HepG2 (cell line): ENCODE data around the gene TUBB3. TPM values are rescaled to one million over a fixed set of nuclear protein-coding genes. Genes with fewer than 3 reads are reported as not detected.

ENCODE experiments used
- CBX5 ChIP-seq: sonication (generic); formaldehyde crosslinking; IDR thresholded peaks from 2 replicates; pipeline ENCODE4 v1.4.0; 2020; ENCODE audit warnings: missing genetic modification reagents, borderline replicate concordance
- NR2F1 ChIP-seq, 2 experiments: fragments of 450-650 bp in 1 of 2; formaldehyde crosslinking in 1 of 2; IDR thresholded peaks; 2 replicates each; pipeline versions ENCODE4 v1.5.0 to v1.6.1; 2016 to 2020; ENCODE audit warnings: mild to moderate bottlenecking in 1 of 2, missing compliant biosample characterization in 1 of 2, missing genetic modification reagents in 1 of 2, moderate library complexity in 1 of 2
- RAD51 ChIP-seq: fragments of 450-650 bp; IDR thresholded peaks from 2 replicates; pipeline ENCODE4 v1.6.1; 2016; ENCODE audit warnings: borderline replicate concordance
- STAT5B ChIP-seq: sonication (generic); formaldehyde crosslinking; IDR thresholded peaks from 2 replicates; pipeline ENCODE4 v1.4.0; 2020; ENCODE audit warnings: missing genetic modification reagents
- ZSCAN31 ChIP-seq: sonication (generic); formaldehyde crosslinking; IDR thresholded peaks from 2 replicates; pipeline ENCODE4 v1.5.0; 2020; ENCODE audit warnings: low read depth, mild to moderate bottlenecking, missing genetic modification reagents
- polyA plus RNA-seq, 8 experiments: library from polyadenylated mRNA; depleted of rRNA in 3 of 8; stranded (reverse) in 7 of 8; unstranded in 1 of 8; fragments of >200 nt; fragmentation: Illumina TruSeq in 4 of 8; extraction: Trizol in 4 of 8; gene quantifications; 2 replicates each; pipeline versions ENCODE4 v1.2.1 to v1.2.3, GENCODE V29; 2011 to 2016; ENCODE audit warnings: low read depth in 4 of 8, missing spikeins in 1 of 8, mixed read lengths in 1 of 8; ENCODE audit not compliant: insufficient read depth in 1 of 8
- total RNA-seq, 5 experiments: library from RNA; depleted of rRNA; stranded (reverse); fragments of >200 nt; fragmentation: Illumina TruSeq; extraction: Trizol; gene quantifications; 2 replicates each; pipeline ENCODE4 v1.2.3, GENCODE V29; 2016; ENCODE audit warnings: low read depth in 1 of 5
- TF ChIP-seq, protein P1 (sequence below): sonication (generic); formaldehyde crosslinking; IDR thresholded peaks from 2 replicates; pipeline ENCODE4 v1.5.0; 2020; ENCODE audit warnings: missing genetic modification reagents, mild to moderate bottlenecking, borderline replicate concordance
- TF ChIP-seq, protein P2 (sequence below): IDR thresholded peaks from 2 replicates; pipeline ENCODE4 v1.6.1; 2016
- TF ChIP-seq, protein P3 (sequence below): sonication (generic); formaldehyde crosslinking; IDR thresholded peaks from 2 replicates; pipeline ENCODE4 v1.4.0; 2020; ENCODE audit warnings: low read depth, mild to moderate bottlenecking, missing genetic modification reagents
- TF ChIP-seq, protein P4 (sequence below): sonication (generic); formaldehyde crosslinking; conservative IDR thresholded peaks from 2 replicates; pipeline ENCODE4 v1.8.0; 2022; ENCODE audit warnings: missing genetic modification reagents
- TF ChIP-seq, protein P5 (sequence below): sonication (generic); formaldehyde crosslinking; IDR thresholded peaks from one replicate; pipeline ENCODE4 v1.5.1; 2020; ENCODE audit warnings: mild to moderate bottlenecking, missing genetic modification reagents; ENCODE audit errors: not compliant biosample characterization
- TF ChIP-seq, protein P6 (sequence below): sonication (generic); formaldehyde crosslinking; conservative IDR thresholded peaks from 2 replicates; pipeline ENCODE4 v1.4.0; 2020; ENCODE audit warnings: mild to moderate bottlenecking, missing genetic modification reagents, moderate library complexity

The TUBB3 gene
- total and polyA plus RNA-seq, 2 of the 13 experiments (the other 11 are each of a cell fraction or from before 2014, with no cell fraction given) = 110 to 185 TPM

DNA sequence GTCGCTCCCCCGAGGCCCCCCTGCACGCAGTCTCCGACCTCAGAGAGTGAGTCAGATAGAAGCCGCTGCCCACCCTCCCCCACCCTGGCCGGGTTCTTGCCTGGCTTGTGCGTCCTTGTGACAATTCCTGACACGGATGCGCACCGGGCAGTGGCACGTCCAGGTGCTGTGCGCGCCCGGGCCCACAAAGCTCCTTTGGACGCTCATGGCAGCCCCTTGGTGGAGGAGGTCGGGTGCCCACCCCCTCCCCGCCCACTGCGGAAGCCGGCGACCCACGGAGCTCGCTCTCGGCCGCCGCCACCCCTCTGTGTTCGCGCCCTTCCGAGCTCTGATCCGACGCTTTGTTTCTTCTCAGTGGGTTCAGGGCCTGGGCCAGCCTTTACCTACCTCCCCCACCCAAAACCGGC is 662 bp upstream of the TUBB3 start (continued):
- TF ChIP-seq ZSCAN31 (CRISPR knock-in tag) = no peak; the same call in 1 of the 2 replicates
- TF ChIP-seq, protein P1, sequence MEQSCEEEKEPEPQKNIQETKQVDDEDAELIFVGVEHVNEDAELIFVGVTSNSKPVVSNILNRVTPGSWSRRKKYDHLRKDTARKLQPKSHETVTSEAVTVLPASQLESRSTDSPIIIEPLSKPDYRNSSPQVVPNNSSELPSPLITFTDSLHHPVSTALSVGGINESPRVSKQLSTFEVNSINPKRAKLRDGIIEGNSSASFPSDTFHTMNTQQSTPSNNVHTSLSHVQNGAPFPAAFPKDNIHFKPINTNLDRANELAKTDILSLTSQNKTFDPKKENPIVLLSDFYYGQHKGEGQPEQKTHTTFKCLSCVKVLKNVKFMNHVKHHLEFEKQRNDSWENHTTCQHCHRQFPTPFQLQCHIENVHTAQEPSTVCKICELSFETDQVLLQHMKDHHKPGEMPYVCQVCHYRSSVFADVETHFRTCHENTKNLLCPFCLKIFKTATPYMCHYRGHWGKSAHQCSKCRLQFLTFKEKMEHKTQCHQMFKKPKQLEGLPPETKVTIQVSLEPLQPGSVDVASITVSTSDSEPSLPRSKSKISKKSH (CRISPR knock-in tag) = no peak
- TF ChIP-seq, protein P2, sequence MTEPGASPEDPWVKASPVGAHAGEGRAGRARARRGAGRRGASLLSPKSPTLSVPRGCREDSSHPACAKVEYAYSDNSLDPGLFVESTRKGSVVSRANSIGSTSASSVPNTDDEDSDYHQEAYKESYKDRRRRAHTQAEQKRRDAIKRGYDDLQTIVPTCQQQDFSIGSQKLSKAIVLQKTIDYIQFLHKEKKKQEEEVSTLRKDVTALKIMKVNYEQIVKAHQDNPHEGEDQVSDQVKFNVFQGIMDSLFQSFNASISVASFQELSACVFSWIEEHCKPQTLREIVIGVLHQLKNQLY (CRISPR knock-in tag) = no peak; the same call in 1 of the 2 replicates
- no peak for TF ChIP-seq RAD51
- no peak for TF ChIP-seq NR2F1 (CRISPR knock-in tag; IDR thresholded peaks at IDR 0.05)
- TF ChIP-seq, protein P3, sequence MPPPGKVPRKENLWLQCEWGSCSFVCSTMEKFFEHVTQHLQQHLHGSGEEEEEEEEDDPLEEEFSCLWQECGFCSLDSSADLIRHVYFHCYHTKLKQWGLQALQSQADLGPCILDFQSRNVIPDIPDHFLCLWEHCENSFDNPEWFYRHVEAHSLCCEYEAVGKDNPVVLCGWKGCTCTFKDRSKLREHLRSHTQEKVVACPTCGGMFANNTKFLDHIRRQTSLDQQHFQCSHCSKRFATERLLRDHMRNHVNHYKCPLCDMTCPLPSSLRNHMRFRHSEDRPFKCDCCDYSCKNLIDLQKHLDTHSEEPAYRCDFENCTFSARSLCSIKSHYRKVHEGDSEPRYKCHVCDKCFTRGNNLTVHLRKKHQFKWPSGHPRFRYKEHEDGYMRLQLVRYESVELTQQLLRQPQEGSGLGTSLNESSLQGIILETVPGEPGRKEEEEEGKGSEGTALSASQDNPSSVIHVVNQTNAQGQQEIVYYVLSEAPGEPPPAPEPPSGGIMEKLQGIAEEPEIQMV (CRISPR knock-in tag) = no peak
- no peak for TF ChIP-seq STAT5B (CRISPR knock-in tag)
- TF ChIP-seq, protein P4, sequence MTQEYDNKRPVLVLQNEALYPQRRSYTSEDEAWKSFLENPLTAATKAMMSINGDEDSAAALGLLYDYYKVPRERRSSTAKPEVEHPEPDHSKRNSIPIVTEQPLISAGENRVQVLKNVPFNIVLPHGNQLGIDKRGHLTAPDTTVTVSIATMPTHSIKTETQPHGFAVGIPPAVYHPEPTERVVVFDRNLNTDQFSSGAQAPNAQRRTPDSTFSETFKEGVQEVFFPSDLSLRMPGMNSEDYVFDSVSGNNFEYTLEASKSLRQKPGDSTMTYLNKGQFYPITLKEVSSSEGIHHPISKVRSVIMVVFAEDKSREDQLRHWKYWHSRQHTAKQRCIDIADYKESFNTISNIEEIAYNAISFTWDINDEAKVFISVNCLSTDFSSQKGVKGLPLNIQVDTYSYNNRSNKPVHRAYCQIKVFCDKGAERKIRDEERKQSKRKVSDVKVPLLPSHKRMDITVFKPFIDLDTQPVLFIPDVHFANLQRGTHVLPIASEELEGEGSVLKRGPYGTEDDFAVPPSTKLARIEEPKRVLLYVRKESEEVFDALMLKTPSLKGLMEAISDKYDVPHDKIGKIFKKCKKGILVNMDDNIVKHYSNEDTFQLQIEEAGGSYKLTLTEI (CRISPR knock-in tag) = no peak
- TF ChIP-seq CBX5 (CRISPR knock-in tag) = no peak
- TF ChIP-seq, protein P5, sequence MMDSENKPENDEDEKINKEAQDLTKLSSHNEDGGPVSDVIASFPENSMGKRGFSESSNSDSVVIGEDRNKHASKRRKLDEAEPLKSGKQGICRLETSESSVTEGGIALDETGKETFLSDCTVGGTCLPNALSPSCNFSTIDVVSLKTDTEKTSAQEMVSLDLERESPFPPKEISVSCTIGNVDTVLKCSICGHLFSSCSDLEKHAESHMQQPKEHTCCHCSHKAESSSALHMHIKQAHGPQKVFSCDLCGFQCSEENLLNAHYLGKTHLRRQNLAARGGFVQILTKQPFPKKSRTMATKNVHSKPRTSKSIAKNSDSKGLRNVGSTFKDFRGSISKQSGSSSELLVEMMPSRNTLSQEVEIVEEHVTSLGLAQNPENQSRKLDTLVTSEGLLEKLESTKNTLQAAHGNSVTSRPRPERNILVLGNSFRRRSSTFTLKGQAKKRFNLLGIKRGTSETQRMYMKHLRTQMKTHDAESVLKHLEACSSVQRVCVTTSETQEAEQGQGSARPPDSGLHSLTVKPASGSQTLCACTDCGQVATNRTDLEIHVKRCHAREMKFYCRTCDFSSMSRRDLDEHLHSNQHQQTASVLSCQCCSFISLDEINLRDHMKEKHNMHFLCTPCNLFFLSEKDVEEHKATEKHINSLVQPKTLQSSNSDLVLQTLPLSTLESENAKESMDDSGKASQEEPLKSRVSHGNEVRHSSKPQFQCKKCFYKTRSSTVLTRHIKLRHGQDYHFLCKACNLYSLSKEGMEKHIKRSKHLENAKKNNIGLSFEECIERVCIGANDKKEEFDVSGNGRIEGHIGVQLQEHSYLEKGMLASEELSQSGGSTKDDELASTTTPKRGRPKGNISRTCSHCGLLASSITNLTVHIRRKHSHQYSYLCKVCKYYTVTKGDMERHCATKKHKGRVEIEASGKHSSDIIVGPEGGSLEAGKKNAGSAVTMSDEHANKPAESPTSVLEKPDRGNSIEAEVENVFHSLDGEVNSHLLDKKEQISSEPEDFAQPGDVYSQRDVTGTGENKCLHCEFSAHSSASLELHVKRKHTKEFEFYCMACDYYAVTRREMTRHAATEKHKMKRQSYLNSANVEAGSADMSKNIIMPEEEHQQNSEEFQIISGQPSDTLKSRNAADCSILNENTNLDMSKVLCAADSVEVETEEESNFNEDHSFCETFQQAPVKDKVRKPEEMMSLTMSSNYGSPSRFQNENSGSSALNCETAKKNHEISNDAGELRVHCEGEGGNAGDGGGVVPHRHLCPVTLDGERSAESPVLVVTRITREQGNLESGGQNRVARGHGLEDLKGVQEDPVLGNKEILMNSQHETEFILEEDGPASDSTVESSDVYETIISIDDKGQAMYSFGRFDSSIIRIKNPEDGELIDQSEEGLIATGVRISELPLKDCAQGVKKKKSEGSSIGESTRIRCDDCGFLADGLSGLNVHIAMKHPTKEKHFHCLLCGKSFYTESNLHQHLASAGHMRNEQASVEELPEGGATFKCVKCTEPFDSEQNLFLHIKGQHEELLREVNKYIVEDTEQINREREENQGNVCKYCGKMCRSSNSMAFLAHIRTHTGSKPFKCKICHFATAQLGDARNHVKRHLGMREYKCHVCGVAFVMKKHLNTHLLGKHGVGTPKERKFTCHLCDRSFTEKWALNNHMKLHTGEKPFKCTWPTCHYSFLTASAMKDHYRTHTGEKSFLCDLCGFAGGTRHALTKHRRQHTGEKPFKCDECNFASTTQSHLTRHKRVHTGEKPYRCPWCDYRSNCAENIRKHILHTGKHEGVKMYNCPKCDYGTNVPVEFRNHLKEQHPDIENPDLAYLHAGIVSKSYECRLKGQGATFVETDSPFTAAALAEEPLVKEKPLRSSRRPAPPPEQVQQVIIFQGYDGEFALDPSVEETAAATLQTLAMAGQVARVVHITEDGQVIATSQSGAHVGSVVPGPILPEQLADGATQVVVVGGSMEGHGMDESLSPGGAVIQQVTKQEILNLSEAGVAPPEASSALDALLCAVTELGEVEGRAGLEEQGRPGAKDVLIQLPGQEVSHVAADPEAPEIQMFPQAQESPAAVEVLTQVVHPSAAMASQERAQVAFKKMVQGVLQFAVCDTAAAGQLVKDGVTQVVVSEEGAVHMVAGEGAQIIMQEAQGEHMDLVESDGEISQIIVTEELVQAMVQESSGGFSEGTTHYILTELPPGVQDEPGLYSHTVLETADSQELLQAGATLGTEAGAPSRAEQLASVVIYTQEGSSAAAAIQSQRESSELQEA (CRISPR knock-in tag) = no peak
- TF ChIP-seq, protein P6, sequence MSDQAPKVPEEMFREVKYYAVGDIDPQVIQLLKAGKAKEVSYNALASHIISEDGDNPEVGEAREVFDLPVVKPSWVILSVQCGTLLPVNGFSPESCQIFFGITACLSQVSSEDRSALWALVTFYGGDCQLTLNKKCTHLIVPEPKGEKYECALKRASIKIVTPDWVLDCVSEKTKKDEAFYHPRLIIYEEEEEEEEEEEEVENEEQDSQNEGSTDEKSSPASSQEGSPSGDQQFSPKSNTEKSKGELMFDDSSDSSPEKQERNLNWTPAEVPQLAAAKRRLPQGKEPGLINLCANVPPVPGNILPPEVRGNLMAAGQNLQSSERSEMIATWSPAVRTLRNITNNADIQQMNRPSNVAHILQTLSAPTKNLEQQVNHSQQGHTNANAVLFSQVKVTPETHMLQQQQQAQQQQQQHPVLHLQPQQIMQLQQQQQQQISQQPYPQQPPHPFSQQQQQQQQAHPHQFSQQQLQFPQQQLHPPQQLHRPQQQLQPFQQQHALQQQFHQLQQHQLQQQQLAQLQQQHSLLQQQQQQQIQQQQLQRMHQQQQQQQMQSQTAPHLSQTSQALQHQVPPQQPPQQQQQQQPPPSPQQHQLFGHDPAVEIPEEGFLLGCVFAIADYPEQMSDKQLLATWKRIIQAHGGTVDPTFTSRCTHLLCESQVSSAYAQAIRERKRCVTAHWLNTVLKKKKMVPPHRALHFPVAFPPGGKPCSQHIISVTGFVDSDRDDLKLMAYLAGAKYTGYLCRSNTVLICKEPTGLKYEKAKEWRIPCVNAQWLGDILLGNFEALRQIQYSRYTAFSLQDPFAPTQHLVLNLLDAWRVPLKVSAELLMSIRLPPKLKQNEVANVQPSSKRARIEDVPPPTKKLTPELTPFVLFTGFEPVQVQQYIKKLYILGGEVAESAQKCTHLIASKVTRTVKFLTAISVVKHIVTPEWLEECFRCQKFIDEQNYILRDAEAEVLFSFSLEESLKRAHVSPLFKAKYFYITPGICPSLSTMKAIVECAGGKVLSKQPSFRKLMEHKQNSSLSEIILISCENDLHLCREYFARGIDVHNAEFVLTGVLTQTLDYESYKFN (CRISPR knock-in tag) = peak; percentile 55; the same call in 1 of the 2 replicates
